GM18867 (cell line): ENCODE measurements around the gene RAB8B.

Experiments used
- ATAC-seq: cut with Tn5 transposase; IDR thresholded peaks from one replicate; pipeline ENCODE4 v1.9.1; 2021; ENCODE audit warnings: mild to moderate bottlenecking, moderate library complexity; ENCODE audit not compliant: unreplicated experiment

The RAB8B gene

GRCh38 chr15:63305260-63305659 lies 115.9 kb downstream of the RAB8B start:
- no peak for ATAC-seq

DNA sequence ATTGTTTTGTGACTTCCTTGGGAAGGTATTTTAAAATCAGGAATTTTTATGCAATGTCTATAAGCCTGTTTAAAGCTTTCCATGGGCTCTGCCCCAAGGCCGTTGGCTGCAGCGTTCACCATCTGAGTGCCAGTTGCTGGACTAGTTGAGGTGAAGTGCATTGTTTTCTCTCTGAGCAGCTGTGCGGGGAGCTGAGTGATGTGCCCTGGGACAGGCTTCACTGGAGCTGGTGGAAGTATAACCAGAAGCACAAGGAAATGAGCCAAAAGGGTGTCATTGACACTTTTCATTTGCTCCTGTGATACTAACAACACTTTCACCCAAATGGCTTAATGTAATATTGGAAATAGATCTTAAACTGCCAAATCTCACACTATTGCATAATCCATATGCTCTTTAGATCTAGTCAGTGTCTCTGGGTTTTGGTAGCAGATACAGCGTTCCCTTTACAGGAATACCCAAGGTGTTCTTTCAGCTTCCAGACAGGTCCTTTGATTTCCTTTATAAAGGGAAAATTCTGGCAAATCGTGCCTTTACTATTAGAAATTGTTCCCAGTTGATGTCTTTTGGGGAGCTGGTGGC lies 117.2 kb downstream of the RAB8B start:
- no peak for ATAC-seq

DNA sequence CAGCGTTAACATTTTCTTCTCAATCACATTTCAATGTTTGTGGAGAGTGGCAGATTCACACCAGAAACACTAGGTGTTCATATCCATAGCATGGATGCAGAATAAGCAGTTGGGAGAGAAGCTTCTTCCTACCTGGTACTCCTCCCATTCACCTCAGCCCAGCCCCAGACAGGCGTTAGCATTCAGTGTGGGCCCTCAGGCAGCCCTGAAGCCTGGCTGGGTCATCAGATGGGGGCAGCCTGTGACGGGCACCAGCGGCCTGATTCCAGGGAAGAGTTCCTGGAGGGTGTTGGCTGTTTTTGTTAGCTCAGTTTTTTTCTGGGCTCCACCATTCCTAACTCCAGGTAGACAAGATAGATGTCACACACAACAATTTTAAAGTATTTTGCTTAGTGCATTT lies 119.1 kb downstream of the RAB8B start:
- ATAC-seq, result no peak

GRCh38 chr15:63308947-63309346 lies 119.5 kb downstream of the RAB8B start:
- ATAC-seq, result no peak

GRCh38 chr15:63310646-63311045 lies 121.2 kb downstream of the RAB8B start:
- no peak for ATAC-seq

GRCh38 chr15:63312286-63312685 lies 122.9 kb downstream of the RAB8B start:
- no peak for ATAC-seq

GRCh38 chr15:63313825-63314224 lies 124.4 kb downstream of the RAB8B start:
- ATAC-seq, result no peak

- ATAC-seq, result no peak
These were observed 125.0 kb downstream of the RAB8B start for GRCh38 chr15:63314409-63314808.
